Esophagus muscularis mucosa (tissue), 4 donors: ENCODE measurements around the gene FREM2. TPM values are rescaled to one million over a fixed set of nuclear protein-coding genes. Genes with fewer than 3 reads are reported as not detected.

ENCODE experiments used
- DNase-seq: peaks from one replicate; pipeline ENCODE4 v3.0.0-alpha.2; 2017; ENCODE audit errors: extremely low spot score
- H3K27ac ChIP-seq, 4 donors: fragments of 200-600 bp; sonication (generic); replicated peaks in 1 of 4; 1 replicate in 3 of 4; 2 replicates in 1 of 4; pipeline ENCODE4 v1.5.1; 2016 to 2019; ENCODE audit warnings: mild to moderate bottlenecking in 1 of 4
- H3K27me3 ChIP-seq, 4 donors: fragments of 200-600 bp; sonication (generic); one replicate each; pipeline versions ENCODE4 v1.5.1 to v1.6.0; 2016 to 2019
- H3K36me3 ChIP-seq, 4 donors: fragments of 200-600 bp; sonication (generic); one replicate each; pipeline ENCODE4 v1.5.1; 2016 to 2019
- H3K4me1 ChIP-seq, 4 donors: fragments of 200-600 bp; sonication (generic); one replicate each; pipeline ENCODE4 v1.5.1; 2016 to 2019
- H3K4me3 ChIP-seq, 4 donors: fragments of 200-600 bp; sonication (generic); 1 replicate in 2 of 4; 2 replicates in 2 of 4; pipeline ENCODE4 v1.5.1; 2016 to 2019; ENCODE audit warnings: mild to moderate bottlenecking in 4 of 4, moderate library complexity in 1 of 4
- H3K9me3 ChIP-seq, 4 donors: fragments of 200-600 bp; sonication (generic); 1 replicate in 3 of 4; 2 replicates in 1 of 4; pipeline ENCODE4 v1.5.1; 2016 to 2019
- CTCF ChIP-seq, 3 experiments: fragments of 200-600 bp in 2 of 3; fragments of 450-650 bp in 1 of 3; sonication (generic) in 2 of 3; IDR thresholded peaks; one replicate each; pipeline ENCODE4 v1.5.1; 2017 to 2019; ENCODE audit warnings: antibody characterized with exemption in 3 of 3, mild to moderate bottlenecking in 2 of 3, moderate library complexity in 1 of 3
- EP300 ChIP-seq: sonication (generic); formaldehyde crosslinking; IDR thresholded peaks from one replicate; pipeline ENCODE4 v1.6.1; 2017; ENCODE audit warnings: antibody characterized with exemption
- POLR2A ChIP-seq: fragments of 450-650 bp; IDR thresholded peaks from one replicate; pipeline ENCODE4 v1.6.1; 2017; ENCODE audit warnings: antibody characterized with exemption, moderate library complexity, mild to moderate bottlenecking, low read depth
- POLR2AphosphoS5 ChIP-seq, 2 donors: sonication (generic); formaldehyde crosslinking; IDR thresholded peaks; one replicate each; pipeline ENCODE4 v1.6.1; 2017; ENCODE audit warnings: antibody characterized with exemption in 2 of 2
- WGBS: methylation state at CpG from one replicate; pipeline ENCODE4 v1.1.5; 2018; 5-methylcytosine and 5-hydroxymethylcytosine counted together
- intact Hi-C: fragments of 100-400 bp; cut with DNase I; formaldehyde crosslinking; loops from one replicate; pipeline ENCODE4 v1.15.1; 2023
- total RNA-seq, 4 donors: library from RNA; depleted of rRNA; stranded (reverse); fragments of >200 nt; gene quantifications; one replicate each; pipeline versions ENCODE4 v1.1.0 to v1.2.1, GENCODE V29; 2016

FREM2 gene
- total RNA-seq, 4 donors from 2014 or later: 0.13 to 0.34 (median 0.33) TPM; not detected in 1

GRCh38 chr13:38670627-38671026 is 16.2 kb upstream of the FREM2 start:
- WGBS: 80% methylated on average over 2 of the region's 2 CpGs

GRCh38 chr13:38671980-38672379 is 14.9 kb upstream of the FREM2 start:
- intact Hi-C loops: no loop called here

More at GRCh38 chr13:38670627-38671026, 16.2 kb upstream of the FREM2 start:
- no peak overlapping the region for H3K27ac ChIP-seq
- peaks cover 0 to 7% (median 0%) of the 10 kb centered on the region in 4 donors for H3K4me1 ChIP-seq
- H3K4me3 ChIP-seq: no peak overlapping the region
- H3K36me3 ChIP-seq: no peaks in the 10 kb centered on the region
- no peaks in the 10 kb centered on the region for H3K27me3 ChIP-seq
- DNase-seq: no peak
- TF ChIP-seq POLR2A (no peak), CTCF (IDR thresholded peaks at IDR 0.05) (no peak), EP300 (no peak), POLR2AphosphoS5 (IDR thresholded peaks at IDR 0.05) (no peak)
- intact Hi-C loops: no loop called here
- H3K9me3 ChIP-seq: no peaks in the 10 kb centered on the region

GRCh38 chr13:38674208-38674607 is 12.7 kb upstream of the FREM2 start:
- WGBS: 93% methylated on average over 4 of the region's 4 CpGs
- Histone ChIP-seq H3K9me3 (no peaks in the 10 kb centered on the region), H3K4me3 (no peak overlapping the region), H3K27me3 (no peaks in the 10 kb centered on the region), H3K27ac (no peak overlapping the region), H3K36me3 (no peaks in the 10 kb centered on the region), H3K4me1 (peaks cover 0 to 7% (median 0%) of the 10 kb centered on the region in 4 donors)
- DNase-seq: no peak
- no peak for TF ChIP-seq POLR2AphosphoS5 (IDR thresholded peaks at IDR 0.05)
- TF ChIP-seq EP300: no peak
- no peak for TF ChIP-seq POLR2A
- no peak for TF ChIP-seq CTCF (IDR thresholded peaks at IDR 0.05)
- intact Hi-C loops: no loop called here

More at GRCh38 chr13:38671980-38672379, 14.9 kb upstream of the FREM2 start:
- no peak for DNase-seq
- WGBS: 96% methylated on average over 2 of the region's 2 CpGs
- Histone ChIP-seq H3K4me1 (peaks cover 0 to 7% (median 0%) of the 10 kb centered on the region in 4 donors), H3K36me3 (no peaks in the 10 kb centered on the region), H3K9me3 (no peaks in the 10 kb centered on the region), H3K4me3 (no peak overlapping the region), H3K27me3 (no peaks in the 10 kb centered on the region), H3K27ac (no peak overlapping the region)
- TF ChIP-seq CTCF (IDR thresholded peaks at IDR 0.05) (no peak), POLR2A (no peak), EP300 (no peak), POLR2AphosphoS5 (IDR thresholded peaks at IDR 0.05) (no peak)

- peaks cover 0 to 14% (median 0%) of the 10 kb centered on the region in 4 donors for H3K27me3 ChIP-seq
- H3K4me1 ChIP-seq: peaks cover 0 to 5% (median 2%) of the 10 kb centered on the region in 4 donors
- TF ChIP-seq CTCF (IDR thresholded peaks at IDR 0.05): no peak
- H3K36me3 ChIP-seq: no peaks in the 10 kb centered on the region
- intact Hi-C loops: loop anchor here (10.0 kb wide), 1 partner anchor 84 kb away; no protein-coding TSS in a partner anchor
- WGBS: 70% methylated on average over 1 of the region's 1 CpG
- H3K27ac ChIP-seq: no peak overlapping the region
- no peak overlapping the region for H3K4me3 ChIP-seq
- no peaks in the 10 kb centered on the region for H3K9me3 ChIP-seq
- DNase-seq: no peak
These were observed 6.0 kb upstream of the FREM2 start for GRCh38 chr13:38680912-38681311.

- intact Hi-C loops: loop anchor here (10.0 kb wide), 1 partner anchor 80 kb away; no protein-coding TSS in a partner anchor
- peaks cover 0 to 44% (median 10%) of the 10 kb centered on the region in 4 donors for H3K27me3 ChIP-seq
- no peak overlapping the region for H3K4me3 ChIP-seq
- H3K36me3 ChIP-seq: no peaks in the 10 kb centered on the region
- no peak overlapping the region for H3K27ac ChIP-seq
- TF ChIP-seq POLR2A (no peak), EP300 (no peak), CTCF (IDR thresholded peaks at IDR 0.05) (no peak), POLR2AphosphoS5 (IDR thresholded peaks at IDR 0.05) (no peak)
- H3K9me3 ChIP-seq: no peaks in the 10 kb centered on the region
- no peak for DNase-seq
- H3K4me1 ChIP-seq: peaks cover 5 to 28% (median 23%) of the 10 kb centered on the region in 4 donors
These were observed 2.2 kb upstream of the FREM2 start for GRCh38 chr13:38684714-38685113.
